Prostate gland (tissue), 2 donors: ENCODE measurements around the gene SPG7. TPM values are rescaled to one million over a fixed set of nuclear protein-coding genes. Genes with fewer than 3 reads are reported as not detected.

Source experiments
- DNase-seq: peaks from one replicate; pipeline ENCODE4 v3.0.0-alpha.2; 2019; ENCODE audit warnings: low spot score
- H3K27ac ChIP-seq, 2 donors: fragments of 200-600 bp; sonication (generic); 2 replicates each; pipeline ENCODE4 v1.5.1; 2017 to 2019
- H3K27me3 ChIP-seq: fragments of 200-600 bp; sonication (generic); replicated peaks from 2 replicates; pipeline ENCODE4 v1.5.1; 2019; ENCODE audit not compliant: insufficient read depth
- H3K36me3 ChIP-seq, 2 donors: fragments of 200-600 bp; sonication (generic); 1 replicate in 1 of 2; 2 replicates in 1 of 2; pipeline versions ENCODE4 v1.5.1 to v1.8.1; 2017 to 2019
- H3K4me1 ChIP-seq: fragments of 200-600 bp; sonication (generic); replicated peaks from 2 replicates; pipeline ENCODE4 v1.5.1; 2019
- H3K4me3 ChIP-seq, 2 donors: fragments of 200-600 bp; sonication (generic); 2 replicates each; pipeline ENCODE4 v1.5.1; 2017 to 2019
- H3K9me3 ChIP-seq: fragments of 200-600 bp; sonication (generic); 2 replicates; pipeline ENCODE4 v1.5.1; 2017
- CTCF ChIP-seq, 4 experiments: fragments of 200-600 bp in 2 of 4; fragments of 450-650 bp in 2 of 4; sonication (generic) in 2 of 4; IDR thresholded peaks; 1 replicate in 3 of 4; 2 replicates in 1 of 4; pipeline ENCODE4 v1.5.1; 2016 to 2019; ENCODE audit warnings: antibody characterized with exemption in 4 of 4, mild to moderate bottlenecking in 2 of 4, moderate library complexity in 2 of 4
- POLR2A ChIP-seq: fragments of 450-650 bp; IDR thresholded peaks from one replicate; pipeline ENCODE4 v1.6.1; 2016; ENCODE audit warnings: antibody characterized with exemption, mild to moderate bottlenecking
- POLR2AphosphoS5 ChIP-seq: sonication (generic); formaldehyde crosslinking; IDR thresholded peaks from one replicate; pipeline ENCODE4 v1.6.1; 2017; ENCODE audit warnings: antibody characterized with exemption
- WGBS: methylation state at CpG from one replicate; pipeline ENCODE4 v1.1.5; 2018; 5-methylcytosine and 5-hydroxymethylcytosine counted together
- intact Hi-C: fragments of 100-400 bp; cut with DNase I; formaldehyde crosslinking; loops from one replicate; pipeline ENCODE4 v1.14.2; 2022
- small RNA-seq, 2 donors: library from RNA; depleted of rRNA; stranded (forward); fragments of <200 nt; gene quantifications; one replicate each; pipeline ENCODE3, GENCODE V24; 2016
- total RNA-seq, 2 donors: library from RNA; depleted of rRNA; stranded (reverse); fragments of >200 nt; gene quantifications; one replicate each; pipeline ENCODE4 v1.1.0, GENCODE V29; 2016

The SPG7 gene
- total RNA-seq, 2 donors from 2014 or later: 128 to 165 TPM

GRCh38 chr16:89604764-89605163, 96.6 kb downstream of the SPG7 start:
- DNase-seq: no peak
- TF ChIP-seq POLR2A (no peak), CTCF (IDR thresholded peaks at IDR 0.05) (no peak), POLR2AphosphoS5 (no peak)
- H3K27ac ChIP-seq: no peak overlapping the region
- WGBS: 82% methylated on average over 16 of the region's 16 CpGs
- intact Hi-C loops: no loop called here
- H3K27me3 ChIP-seq: no peaks in the 10 kb centered on the region
- no peaks in the 10 kb centered on the region for H3K36me3 ChIP-seq
- no peaks in the 10 kb centered on the region for H3K4me1 ChIP-seq
- no peaks in the 10 kb centered on the region for H3K9me3 ChIP-seq
- H3K4me3 ChIP-seq: no peak overlapping the region

DNA sequence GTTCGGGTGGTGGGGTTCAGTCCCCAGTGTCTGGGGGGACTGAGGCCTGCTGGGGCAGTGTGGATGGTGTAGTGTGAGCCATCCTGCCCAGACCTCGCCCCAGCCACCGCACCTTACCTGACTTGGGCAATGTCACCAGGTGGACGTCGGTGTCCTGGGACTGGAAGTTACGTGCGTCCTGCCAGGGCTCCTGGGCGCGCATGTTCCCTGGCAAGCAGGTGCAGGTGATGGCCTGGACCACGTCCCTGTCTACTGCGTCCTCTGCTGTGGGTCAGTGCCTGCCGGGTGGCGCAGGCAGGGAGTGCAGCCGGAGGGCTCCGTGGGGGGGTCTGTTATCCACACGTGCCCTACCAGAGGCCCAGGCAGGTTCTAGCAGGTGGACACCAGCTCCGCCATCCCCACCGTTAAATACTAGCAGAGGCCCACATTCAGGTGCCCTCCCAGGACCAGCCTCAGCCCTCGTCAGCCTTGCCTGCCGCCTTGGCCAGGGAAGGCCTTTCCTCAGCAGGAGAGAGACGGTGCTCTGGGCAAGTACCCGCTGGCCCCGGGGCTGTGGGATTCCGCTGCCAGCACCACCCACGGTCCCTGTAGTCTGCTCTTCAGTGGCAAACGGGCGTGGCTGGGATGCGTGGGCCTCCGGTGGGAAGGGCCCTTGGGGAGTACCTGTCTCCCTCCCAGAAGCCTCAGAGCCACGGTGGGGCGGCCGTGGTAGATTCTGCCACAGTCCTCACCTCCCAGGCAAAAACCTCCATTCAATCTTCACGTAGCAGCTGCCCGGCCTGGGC, 97.2 kb downstream of the SPG7 start:
- H3K36me3 ChIP-seq: no peaks in the 10 kb centered on the region
- H3K27me3 ChIP-seq: no peaks in the 10 kb centered on the region
- no peak for DNase-seq
- 66% methylated on average over 33 of the region's 34 CpGs for WGBS
- no peak for TF ChIP-seq POLR2A
- TF ChIP-seq CTCF (IDR thresholded peaks at IDR 0.05): no peak
- TF ChIP-seq POLR2AphosphoS5: no peak
- no peaks in the 10 kb centered on the region for H3K4me1 ChIP-seq
- no peaks in the 10 kb centered on the region for H3K9me3 ChIP-seq
- intact Hi-C loops: no loop called here
- no peak overlapping the region for H3K27ac ChIP-seq
- H3K4me3 ChIP-seq: no peak overlapping the region

GRCh38 chr16:89606006-89606405, 97.8 kb downstream of the SPG7 start:
- Histone ChIP-seq H3K4me3 (no peak overlapping the region), H3K4me1 (no peaks in the 10 kb centered on the region), H3K36me3 (no peaks in the 10 kb centered on the region), H3K9me3 (no peaks in the 10 kb centered on the region), H3K27me3 (no peaks in the 10 kb centered on the region), H3K27ac (no peak overlapping the region)
- DNase-seq: no peak
- 69% methylated on average over 9 of the region's 9 CpGs for WGBS
- intact Hi-C loops: no loop called here
- TF ChIP-seq POLR2AphosphoS5 (no peak), POLR2A (no peak), CTCF (IDR thresholded peaks at IDR 0.05) (no peak)

Small RNAs within 50 kb of the gene (small RNA-seq; reads per million reads assigned to genes)
- 0 reads per million in 2 donors for gene SNORD68

Other genes with a start within 250 kb of the SPG7 start
- 100 to 1,000 TPM in 1 of 2 donors, 10 to 100 TPM in 1; 66.2 to 143 TPM for gene ANKRD11, start 17.8 kb upstream of the SPG7 start, total RNA-seq
- over 10,000 TPM in 1 of 2 donors, 1,000 to 10,000 TPM in 1; 6,889 to 11,644 TPM for gene RPL13, start 52.3 kb downstream of the SPG7 start, total RNA-seq
- 1 to 10 TPM in 1 of 2 donors, under 1 TPM in 1; 0.18 to 8.9 TPM for gene CPNE7, start 67.4 kb downstream of the SPG7 start, total RNA-seq
- gene DPEP1, start 105.2 kb downstream of the SPG7 start, total RNA-seq: 100 to 1,000 TPM in 1 of 2 donors, not detected in 1; 274 TPM
- 100 to 1,000 TPM in 1 of 2 donors, 10 to 100 TPM in 1; 75.8 to 128 TPM for gene CHMP1A, start 149.3 kb downstream of the SPG7 start, total RNA-seq
- 10 to 100 TPM in 1 of 2 donors, 1 to 10 TPM in 1; 5.6 to 14.6 TPM for gene SPATA33, start 149.4 kb downstream of the SPG7 start, total RNA-seq
- 10 to 100 TPM; 42.1 to 79.0 TPM for gene CDK10, start 178.3 kb downstream of the SPG7 start, total RNA-seq
- gene SPATA2L, start 193.3 kb downstream of the SPG7 start, total RNA-seq: 10 to 100 TPM; 15.6 to 19.7 TPM
- 10 to 100 TPM in 1 of 2 donors, 1 to 10 TPM in 1; 8.5 to 16.0 TPM for gene VPS9D1, start 212.5 kb downstream of the SPG7 start, total RNA-seq
- 10 to 100 TPM; 18.4 to 46.1 TPM for gene ZNF276, start 213.1 kb downstream of the SPG7 start, total RNA-seq